ENCODE measurements around the gene IPMK.

- TF ChIP-seq, protein P1, sequence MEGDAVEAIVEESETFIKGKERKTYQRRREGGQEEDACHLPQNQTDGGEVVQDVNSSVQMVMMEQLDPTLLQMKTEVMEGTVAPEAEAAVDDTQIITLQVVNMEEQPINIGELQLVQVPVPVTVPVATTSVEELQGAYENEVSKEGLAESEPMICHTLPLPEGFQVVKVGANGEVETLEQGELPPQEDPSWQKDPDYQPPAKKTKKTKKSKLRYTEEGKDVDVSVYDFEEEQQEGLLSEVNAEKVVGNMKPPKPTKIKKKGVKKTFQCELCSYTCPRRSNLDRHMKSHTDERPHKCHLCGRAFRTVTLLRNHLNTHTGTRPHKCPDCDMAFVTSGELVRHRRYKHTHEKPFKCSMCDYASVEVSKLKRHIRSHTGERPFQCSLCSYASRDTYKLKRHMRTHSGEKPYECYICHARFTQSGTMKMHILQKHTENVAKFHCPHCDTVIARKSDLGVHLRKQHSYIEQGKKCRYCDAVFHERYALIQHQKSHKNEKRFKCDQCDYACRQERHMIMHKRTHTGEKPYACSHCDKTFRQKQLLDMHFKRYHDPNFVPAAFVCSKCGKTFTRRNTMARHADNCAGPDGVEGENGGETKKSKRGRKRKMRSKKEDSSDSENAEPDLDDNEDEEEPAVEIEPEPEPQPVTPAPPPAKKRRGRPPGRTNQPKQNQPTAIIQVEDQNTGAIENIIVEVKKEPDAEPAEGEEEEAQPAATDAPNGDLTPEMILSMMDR (IDR thresholded peaks at IDR 0.05 in 4 of 5, conservative IDR thresholded peaks at IDR 0.05 in 1 of 5), result no peak
- TF ChIP-seq POLR2A (IDR thresholded peaks at IDR 0.05), result no peak
Observed at GRCh38 chr10:58220769-58221451, 46.8 kb downstream of the IPMK start.

Measured in gastrocnemius medialis (tissue), 4 donors.